ENCODE measurements around the gene PCSK1N. TPM values are rescaled to one million over a fixed set of nuclear protein-coding genes. Genes with fewer than 3 reads are reported as not detected.

PCSK1N gene
- total RNA-seq, 1 donor from 2014 or later, result 46.9 TPM

- no peak for DNase-seq (ENCODE audit: low spot score in 2 of 2, unreplicated experiment in 2 of 2)
- Mint-ChIP-seq H3K27me3 (ENCODE audit: low read depth) (peaks cover 11% of the 10 kb centered on the region), H3K36me3 (no peaks in the 10 kb centered on the region), H3K9me3 (peaks cover 11% of the 10 kb centered on the region), H3K27ac (no peak overlapping the region), H3K4me1 (no peaks in the 10 kb centered on the region), H3K4me3 (no peak overlapping the region)
- no peak for TF ChIP-seq CTCF (IDR thresholded peaks at IDR 0.05; ENCODE audit: unreplicated experiment)
Measured at GRCh38 chrX:48785186-48785539, 50.2 kb downstream of the PCSK1N start.

GRCh38 chrX:48784726-48785125, 50.7 kb downstream of the PCSK1N start:
- peaks cover 11% of the 10 kb centered on the region for H3K9me3 Mint-ChIP-seq
- peaks cover 11% of the 10 kb centered on the region for H3K27me3 Mint-ChIP-seq (ENCODE audit: low read depth)
- H3K36me3 Mint-ChIP-seq, result no peaks in the 10 kb centered on the region
- TF ChIP-seq CTCF (IDR thresholded peaks at IDR 0.05; ENCODE audit: unreplicated experiment), result no peak
- H3K4me1 Mint-ChIP-seq, result no peaks in the 10 kb centered on the region
- H3K4me3 Mint-ChIP-seq, result no peak overlapping the region
- no peak for DNase-seq (ENCODE audit: low spot score in 2 of 2, unreplicated experiment in 2 of 2)
- no peak overlapping the region for H3K27ac Mint-ChIP-seq

GRCh38 chrX:48782795-48783194, 52.6 kb downstream of the PCSK1N start:
- H3K9me3 Mint-ChIP-seq, result peaks cover 15% of the 10 kb centered on the region
- no peak for TF ChIP-seq CTCF (IDR thresholded peaks at IDR 0.05; ENCODE audit: unreplicated experiment)
- H3K4me1 Mint-ChIP-seq, result no peaks in the 10 kb centered on the region
- H3K27ac Mint-ChIP-seq, result no peak overlapping the region
- peaks cover 8% of the 10 kb centered on the region for H3K27me3 Mint-ChIP-seq (ENCODE audit: low read depth)
- no peak overlapping the region for H3K4me3 Mint-ChIP-seq
- DNase-seq (ENCODE audit: low spot score in 2 of 2, unreplicated experiment in 2 of 2), result no peak
- no peaks in the 10 kb centered on the region for H3K36me3 Mint-ChIP-seq

- no peak overlapping the region for H3K27ac Mint-ChIP-seq
- H3K36me3 Mint-ChIP-seq, result no peaks in the 10 kb centered on the region
- H3K9me3 Mint-ChIP-seq, result peaks cover 20% of the 10 kb centered on the region
- no peak for TF ChIP-seq CTCF (IDR thresholded peaks at IDR 0.05; ENCODE audit: unreplicated experiment)
- H3K4me3 Mint-ChIP-seq, result no peak overlapping the region
- DNase-seq (ENCODE audit: low spot score in 2 of 2, unreplicated experiment in 2 of 2), result no peak
- peaks cover 5% of the 10 kb centered on the region for H3K27me3 Mint-ChIP-seq (ENCODE audit: low read depth)
- H3K4me1 Mint-ChIP-seq, result no peaks in the 10 kb centered on the region
Measured at GRCh38 chrX:48782216-48782615, 53.2 kb downstream of the PCSK1N start.

- TF ChIP-seq CTCF (IDR thresholded peaks at IDR 0.05; ENCODE audit: unreplicated experiment), result no peak
- Mint-ChIP-seq H3K4me3 (no peak overlapping the region), H3K27me3 (ENCODE audit: low read depth) (peaks cover 1% of the 10 kb centered on the region), H3K4me1 (peaks cover 4% of the 10 kb centered on the region), H3K27ac (no peak overlapping the region), H3K36me3 (no peaks in the 10 kb centered on the region), H3K9me3 (peaks cover 25% of the 10 kb centered on the region)
- DNase-seq (ENCODE audit: low spot score in 2 of 2, unreplicated experiment in 2 of 2), result no peak
Measured at GRCh38 chrX:48781705-48782104, 53.7 kb downstream of the PCSK1N start.

Other genes starting within 250 kb of the PCSK1N start
- 85.8 to 98.6 TPM (median 88.8 TPM) in 3 replicates for gene WDR13, start 238.1 kb downstream of the PCSK1N start, total RNA-seq
- 1.4 to 2.2 TPM (median 1.5 TPM) in 3 replicates for gene WAS, start 151.8 kb downstream of the PCSK1N start, total RNA-seq
- 5.3 to 6.3 TPM (median 5.4 TPM) in 3 replicates for gene SUV39H1, start 138.9 kb downstream of the PCSK1N start, total RNA-seq
- gene GLOD5, start 73.9 kb downstream of the PCSK1N start, total RNA-seq, result not detected in 3 replicates
- gene GATA1, start 49.0 kb downstream of the PCSK1N start, total RNA-seq, result not detected in 3 replicates
- gene HDAC6, start 33.5 kb downstream of the PCSK1N start, total RNA-seq, result 196 to 205 TPM (median 200 TPM) in 3 replicates
- 0.33 to 0.63 TPM (median 0.54 TPM) in 3 replicates for gene ERAS, start 9.1 kb downstream of the PCSK1N start, total RNA-seq
- 64.7 to 68.2 TPM (median 67.6 TPM) in 3 replicates for gene TIMM17B, start 62.2 kb upstream of the PCSK1N start, total RNA-seq
- gene PQBP1, start 62.3 kb upstream of the PCSK1N start, total RNA-seq, result 62.2 to 64.9 TPM (median 64.3 TPM) in 3 replicates
- gene SLC35A2, start 76.0 kb upstream of the PCSK1N start, total RNA-seq, result 42.2 to 45.9 TPM (median 43.8 TPM) in 3 replicates
- gene PIM2, start 83.4 kb upstream of the PCSK1N start, total RNA-seq, result 9.3 to 10.3 TPM (median 9.7 TPM) in 3 replicates
- 64.4 to 66.0 TPM (median 64.5 TPM) in 3 replicates for gene OTUD5, start 122.0 kb upstream of the PCSK1N start, total RNA-seq
- gene KCND1, start 136.2 kb upstream of the PCSK1N start, total RNA-seq, result 5.1 to 6.1 TPM (median 5.6 TPM) in 3 replicates
- 64.4 to 69.7 TPM (median 68.4 TPM) in 3 replicates for gene GRIPAP1, start 166.7 kb upstream of the PCSK1N start, total RNA-seq
- 52.5 to 54.2 TPM (median 53.2 TPM) in 3 replicates for gene TFE3, start 207.7 kb upstream of the PCSK1N start, total RNA-seq
- 33.5 to 35.1 TPM (median 33.7 TPM) in 3 replicates for gene CCDC120, start 223.4 kb upstream of the PCSK1N start, total RNA-seq
- 30.5 to 32.0 TPM (median 31.7 TPM) in 3 replicates for gene PRAF2, start 238.4 kb upstream of the PCSK1N start, total RNA-seq
- gene WDR45, start 244.3 kb upstream of the PCSK1N start, total RNA-seq, result 48.6 to 59.9 TPM (median 53.2 TPM) in 3 replicates

All from mesothelial cell of epicardium (in vitro differentiated cells).